Nephron (organoid): Measurements from ENCODE around the gene KCNMA1.

Experiments
- H3K27ac Mint-ChIP-seq, 3 experiments: 2 replicates each; pipeline ENCODE4 v1.8.0; 2020; ENCODE audit warnings: mixed read lengths in 3 of 3, mild to moderate bottlenecking in 2 of 3, moderate library complexity in 1 of 3
- H3K27me3 Mint-ChIP-seq: 2 replicates; pipeline ENCODE4 v1.8.0; 2021; ENCODE audit warnings: low read depth, mild to moderate bottlenecking, moderate library complexity, mixed read lengths
- H3K36me3 Mint-ChIP-seq: 2 replicates; pipeline ENCODE4 v1.8.0; 2020; ENCODE audit warnings: low read depth, mixed read lengths
- H3K4me1 Mint-ChIP-seq: 2 replicates; pipeline ENCODE4 v1.8.0; 2020; ENCODE audit warnings: mixed read lengths
- H3K4me3 Mint-ChIP-seq, 3 experiments: 2 replicates each; pipeline ENCODE4 v1.8.0; 2020; ENCODE audit warnings: mild to moderate bottlenecking in 3 of 3, mixed read lengths in 3 of 3, moderate library complexity in 2 of 3
- H3K9me3 Mint-ChIP-seq: 2 replicates; pipeline ENCODE4 v1.8.0; 2020; ENCODE audit warnings: mixed read lengths
- CTCF ChIP-seq, 3 experiments: fragments of 200-600 bp; sonication (generic); IDR thresholded peaks; one replicate each; pipeline ENCODE4 v1.5.0; 2021; ENCODE audit warnings: antibody characterized with exemption in 3 of 3; ENCODE audit not compliant: unreplicated experiment in 3 of 3

Gene KCNMA1

DNA sequence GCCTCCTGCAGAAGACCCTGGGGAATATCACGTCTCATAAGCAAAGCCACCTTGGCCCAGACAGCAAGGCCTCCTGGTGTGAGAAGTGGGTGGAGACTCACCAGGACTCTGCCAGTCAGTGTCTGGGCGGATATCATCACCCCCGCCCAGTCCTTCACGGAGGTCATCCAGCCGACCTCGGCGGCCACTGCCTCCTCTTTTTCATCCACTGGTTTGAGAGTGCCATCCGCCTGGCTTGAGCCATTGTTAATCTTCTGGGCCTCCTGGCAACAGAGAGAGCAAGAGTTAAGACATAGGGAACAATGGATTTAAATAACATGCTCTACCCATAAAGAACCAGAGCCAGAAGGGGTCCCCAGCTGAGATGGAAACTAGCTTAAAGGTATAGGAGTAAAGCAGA lies 233.8 kb downstream of the KCNMA1 start:
- Mint-ChIP-seq H3K27ac (no peak overlapping the region), H3K27me3 (peaks cover 9% of the 10 kb centered on the region), H3K9me3 (no peaks in the 10 kb centered on the region), H3K36me3 (no peaks in the 10 kb centered on the region), H3K4me3 (no peak overlapping the region), H3K4me1 (peaks cover 53% of the 10 kb centered on the region)
- TF ChIP-seq CTCF (IDR thresholded peaks at IDR 0.05; ENCODE audit: unreplicated experiment in 3 of 3) = no peak

- Mint-ChIP-seq H3K27ac (no peak overlapping the region), H3K9me3 (no peaks in the 10 kb centered on the region), H3K4me1 (peaks cover 52% of the 10 kb centered on the region), H3K4me3 (no peak overlapping the region), H3K36me3 (no peaks in the 10 kb centered on the region), H3K27me3 (no peaks in the 10 kb centered on the region)
- TF ChIP-seq CTCF (IDR thresholded peaks at IDR 0.05; ENCODE audit: unreplicated experiment in 3 of 3) = no peak
These were observed 235.9 kb downstream of the KCNMA1 start for GRCh38 chr10:77401683-77402082.

GRCh38 chr10:77400033-77400432 lies 237.6 kb downstream of the KCNMA1 start:
- TF ChIP-seq CTCF (IDR thresholded peaks at IDR 0.05; ENCODE audit: unreplicated experiment in 3 of 3) = no peak
- H3K4me1 Mint-ChIP-seq = peaks cover 54% of the 10 kb centered on the region

GRCh38 chr10:77398986-77399755 lies 238.4 kb downstream of the KCNMA1 start:
- Mint-ChIP-seq H3K4me3 (no peak overlapping the region), H3K9me3 (no peaks in the 10 kb centered on the region), H3K36me3 (no peaks in the 10 kb centered on the region), H3K27me3 (no peaks in the 10 kb centered on the region), H3K27ac (no peak overlapping the region), H3K4me1 (peaks cover 54% of the 10 kb centered on the region)
- no peak for TF ChIP-seq CTCF (IDR thresholded peaks at IDR 0.05; ENCODE audit: unreplicated experiment in 3 of 3)

More at GRCh38 chr10:77400033-77400432, 237.6 kb downstream of the KCNMA1 start:
- no peak overlapping the region for H3K27ac Mint-ChIP-seq
- no peaks in the 10 kb centered on the region for H3K9me3 Mint-ChIP-seq
- no peaks in the 10 kb centered on the region for H3K36me3 Mint-ChIP-seq
- no peak overlapping the region for H3K4me3 Mint-ChIP-seq
- H3K27me3 Mint-ChIP-seq = no peaks in the 10 kb centered on the region

- H3K9me3 Mint-ChIP-seq = no peaks in the 10 kb centered on the region
- H3K27me3 Mint-ChIP-seq = no peaks in the 10 kb centered on the region
- no peak for TF ChIP-seq CTCF (IDR thresholded peaks at IDR 0.05; ENCODE audit: unreplicated experiment in 3 of 3)
- H3K27ac Mint-ChIP-seq = no peak overlapping the region
- no peak overlapping the region for H3K4me3 Mint-ChIP-seq
- peaks cover 60% of the 10 kb centered on the region for H3K4me1 Mint-ChIP-seq
- H3K36me3 Mint-ChIP-seq = no peaks in the 10 kb centered on the region
These were observed 239.1 kb downstream of the KCNMA1 start for GRCh38 chr10:77398558-77398957.

GRCh38 chr10:77397103-77397502 lies 240.5 kb downstream of the KCNMA1 start:
- Mint-ChIP-seq H3K27ac (no peak overlapping the region), H3K4me1 (peaks cover 72% of the 10 kb centered on the region), H3K27me3 (peaks cover 6% of the 10 kb centered on the region), H3K9me3 (no peaks in the 10 kb centered on the region), H3K4me3 (no peak overlapping the region), H3K36me3 (no peaks in the 10 kb centered on the region)
- no peak for TF ChIP-seq CTCF (IDR thresholded peaks at IDR 0.05; ENCODE audit: unreplicated experiment in 3 of 3)
